Liver (tissue), 9 donors: Measurements from ENCODE around the gene C14orf119. TPM values are rescaled to one million over a fixed set of nuclear protein-coding genes. Genes with fewer than 3 reads are reported as not detected.

Experiments
- DNase-seq: peaks from one replicate; pipeline ENCODE4 v3.0.0-alpha.2; 2017; ENCODE audit warnings: low spot score
- H3K27ac ChIP-seq, 2 donors: one replicate each; pipeline ENCODE4 v1.7.0; 2013; ENCODE audit warnings: inconsistent platforms in 2 of 2, low read length in 2 of 2, control low read depth in 1 of 2, low read depth in 1 of 2, mild to moderate bottlenecking in 1 of 2
- H3K27me3 ChIP-seq, 4 donors: one replicate each; pipeline versions ENCODE4 v1.6.1 to v1.7.0; 2013; ENCODE audit warnings: low read length in 3 of 4, inconsistent platforms in 1 of 4, mild to moderate bottlenecking in 1 of 4, moderate library complexity in 1 of 4; ENCODE audit not compliant: control insufficient read depth in 4 of 4, insufficient read depth in 4 of 4
- H3K36me3 ChIP-seq, 4 donors: one replicate each; pipeline versions ENCODE4 v1.6.1 to v1.7.0; 2013; ENCODE audit warnings: low read length in 3 of 4, mild to moderate bottlenecking in 3 of 4, low read depth in 1 of 4, moderate library complexity in 1 of 4; ENCODE audit not compliant: control insufficient read depth in 4 of 4, insufficient read depth in 3 of 4
- H3K4me1 ChIP-seq, 4 donors: one replicate each; pipeline versions ENCODE4 v1.6.1 to v1.7.0; 2013; ENCODE audit warnings: low read length in 3 of 4, mild to moderate bottlenecking in 3 of 4, moderate library complexity in 1 of 4; ENCODE audit not compliant: control insufficient read depth in 4 of 4, insufficient read depth in 4 of 4
- H3K4me3 ChIP-seq, 3 donors: one replicate each; pipeline versions ENCODE4 v1.6.1 to v1.7.0; 2013; ENCODE audit warnings: low read length in 3 of 3, control low read depth in 1 of 3, low read depth in 1 of 3, mild to moderate bottlenecking in 1 of 3
- H3K9ac ChIP-seq, 2 donors: one replicate each; pipeline ENCODE4 v1.7.0; 2013; ENCODE audit warnings: low read length in 2 of 2, mild to moderate bottlenecking in 2 of 2, moderate library complexity in 2 of 2, control low read depth in 1 of 2, low read depth in 1 of 2
- H3K9me3 ChIP-seq, 4 donors: one replicate each; pipeline versions ENCODE4 v1.6.1 to v1.7.0; 2013; ENCODE audit warnings: low read length in 3 of 4; ENCODE audit not compliant: control insufficient read depth in 4 of 4
- EGR1 ChIP-seq, 2 donors: IDR thresholded peaks; 2 replicates each; pipeline ENCODE4 v1.6.1; 2016 to 2018; ENCODE audit warnings: antibody characterized with exemption in 2 of 2, low read depth in 2 of 2
- FOXA1 ChIP-seq: IDR thresholded peaks from 2 replicates; pipeline ENCODE4 v1.6.1; 2016; ENCODE audit warnings: antibody characterized with exemption
- FOXA2 ChIP-seq: IDR thresholded peaks from 2 replicates; pipeline ENCODE4 v1.6.1; 2016; ENCODE audit warnings: antibody characterized with exemption
- GABPA ChIP-seq, 2 donors: IDR thresholded peaks in 1 of 2; conservative IDR thresholded peaks in 1 of 2; 2 replicates each; pipeline ENCODE4 v1.6.1; 2016; ENCODE audit warnings: antibody characterized with exemption in 2 of 2, mild to moderate bottlenecking in 1 of 2, moderate library complexity in 1 of 2
- HNF4A ChIP-seq, 2 donors: conservative IDR thresholded peaks; 2 replicates each; pipeline ENCODE4 v1.6.1; 2016; ENCODE audit warnings: antibody characterized with exemption in 2 of 2, mild to moderate bottlenecking in 2 of 2
- HNF4G ChIP-seq: IDR thresholded peaks from 2 replicates; pipeline ENCODE4 v1.6.1; 2016; ENCODE audit warnings: antibody characterized with exemption
- JUND ChIP-seq, 2 donors: IDR thresholded peaks; 2 replicates each; pipeline ENCODE4 v1.6.1; 2016; ENCODE audit warnings: antibody characterized with exemption in 2 of 2
- NR2F2 ChIP-seq: IDR thresholded peaks from 2 replicates; pipeline ENCODE4 v1.6.1; 2016; ENCODE audit warnings: antibody characterized with exemption
- RAD21 ChIP-seq, 2 donors: IDR thresholded peaks; 2 replicates each; pipeline ENCODE4 v1.6.1; 2016; ENCODE audit warnings: antibody characterized with exemption in 2 of 2, mild to moderate bottlenecking in 2 of 2
- RXRA ChIP-seq, 2 donors: IDR thresholded peaks; 2 replicates each; pipeline ENCODE4 v1.6.1; 2017 to 2018; ENCODE audit warnings: antibody characterized with exemption in 2 of 2, mild to moderate bottlenecking in 1 of 2
- SP1 ChIP-seq: IDR thresholded peaks from 2 replicates; pipeline ENCODE4 v1.6.1; 2018; ENCODE audit warnings: antibody characterized with exemption, mild to moderate bottlenecking
- TAF1 ChIP-seq: conservative IDR thresholded peaks from 2 replicates; pipeline ENCODE4 v1.6.1; 2016; ENCODE audit warnings: antibody characterized with exemption, mild to moderate bottlenecking
- YY1 ChIP-seq: IDR thresholded peaks from 2 replicates; pipeline ENCODE4 v1.6.1; 2016; ENCODE audit warnings: antibody characterized with exemption, mild to moderate bottlenecking
- WGBS: extraction: QIAGEN DNeasy Blood & Tissue Kit; methylation state at CpG from one replicate; pipeline ENCODE4 v1.1.7; 2013; 5-methylcytosine and 5-hydroxymethylcytosine counted together
- polyA plus RNA-seq, 2 donors: library from polyadenylated mRNA; stranded (reverse) in 1 of 2; unstranded in 1 of 2; fragments of 200-250 nt in 1 of 2; fragments of >200 nt in 1 of 2; fragmentation: Nextera tagmentation in 1 of 2; extraction: Ambion mirVana in 1 of 2; gene quantifications; one replicate each; pipeline versions ENCODE4 v1.2.1 to v1.2.3, GENCODE V29; 2013 to 2015
- total RNA-seq, 2 donors: library from RNA; depleted of rRNA; stranded (reverse); fragments of >200 nt; gene quantifications; one replicate each; pipeline ENCODE4 v1.2.3, GENCODE V29; 2014
- TF ChIP-seq, protein P1 (sequence below): IDR thresholded peaks from 2 replicates; pipeline ENCODE4 v1.6.1; 2016; ENCODE audit warnings: antibody characterized with exemption
- TF ChIP-seq, protein P2 (sequence below): IDR thresholded peaks from 2 replicates; pipeline ENCODE4 v1.6.1; 2016; ENCODE audit warnings: antibody characterized with exemption, mild to moderate bottlenecking
- TF ChIP-seq, protein P3 (sequence below): IDR thresholded peaks from 2 replicates; pipeline ENCODE4 v1.6.1; 2016; ENCODE audit warnings: antibody characterized with exemption
- TF ChIP-seq, protein P4 (sequence below): IDR thresholded peaks from 2 replicates; pipeline ENCODE4 v1.6.1; 2016; ENCODE audit warnings: antibody characterized with exemption
- TF ChIP-seq, protein P5 (sequence below): fragments of 150-350 bp; IDR thresholded peaks from 2 replicates; pipeline ENCODE4 v1.5.1; 2017; ENCODE audit warnings: improper control_type of control experiment, low read depth, low read length; ENCODE audit not compliant: missing input control
- donor health status: healthy.
- donor health status: healthy.
- donor health status: healthy.
- donor health status: healthy.
- donor health status: healthy.

Gene C14orf119
- total and polyA plus RNA-seq, 4 donors: 9.0 to 27.1 (median 17.7) TPM

DNA sequence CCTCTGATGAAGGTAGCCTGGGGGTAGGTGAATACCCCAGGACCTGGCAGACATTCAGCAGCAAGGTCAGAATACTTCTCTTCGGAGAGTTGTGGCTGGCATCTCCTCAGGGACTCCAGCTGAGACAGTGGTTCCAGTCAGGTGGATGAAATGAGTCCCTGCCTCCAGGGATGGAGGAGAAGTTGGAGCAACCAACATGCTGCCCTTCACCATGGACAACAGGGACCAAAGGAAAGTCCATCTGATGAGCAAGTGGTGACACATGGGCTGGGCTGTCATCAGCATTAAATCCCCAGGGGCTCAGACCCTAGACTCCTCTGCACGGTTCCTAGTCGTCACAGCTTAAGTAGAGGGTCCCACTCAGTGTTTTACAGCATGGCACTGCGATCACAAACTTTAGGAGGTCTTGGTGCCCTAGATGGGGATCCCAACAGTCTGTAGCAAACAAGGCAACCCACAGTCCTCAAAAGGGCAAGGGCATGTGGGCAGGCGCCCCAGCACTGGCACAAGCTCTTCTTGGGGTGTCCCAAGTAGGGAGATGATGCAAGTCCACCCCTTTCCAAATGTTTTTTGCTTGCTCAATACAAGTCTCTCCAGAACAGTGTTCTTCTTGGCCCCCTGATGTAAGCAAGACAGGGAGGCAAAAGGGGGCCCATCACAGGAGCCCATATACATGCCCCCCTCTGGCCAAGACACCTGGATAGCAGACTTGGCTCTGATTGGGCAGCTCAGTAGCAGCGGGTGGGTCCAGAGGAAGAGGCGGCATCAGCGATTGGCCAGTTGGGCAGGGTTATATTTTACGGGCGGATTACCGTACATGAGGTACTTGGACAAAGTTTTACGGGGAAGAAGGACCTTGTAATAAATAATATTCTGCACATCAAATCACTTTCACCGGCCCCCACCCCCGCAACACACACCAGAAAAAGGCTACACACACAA lies 27.2 kb upstream of the C14orf119 start:
- no peak overlapping the region for H3K4me3 ChIP-seq
- H3K27ac ChIP-seq: no peak overlapping the region
- WGBS: 83% methylated on average over 14 of the region's 14 CpGs
- TF ChIP-seq SP1: no peak
- TF ChIP-seq, protein P1, sequence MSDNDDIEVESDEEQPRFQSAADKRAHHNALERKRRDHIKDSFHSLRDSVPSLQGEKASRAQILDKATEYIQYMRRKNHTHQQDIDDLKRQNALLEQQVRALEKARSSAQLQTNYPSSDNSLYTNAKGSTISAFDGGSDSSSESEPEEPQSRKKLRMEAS: no peak
- TF ChIP-seq TAF1: no peak
- TF ChIP-seq YY1: no peak
- TF ChIP-seq FOXA2: no peak
- no peak for TF ChIP-seq FOXA1
- TF ChIP-seq, protein P2, sequence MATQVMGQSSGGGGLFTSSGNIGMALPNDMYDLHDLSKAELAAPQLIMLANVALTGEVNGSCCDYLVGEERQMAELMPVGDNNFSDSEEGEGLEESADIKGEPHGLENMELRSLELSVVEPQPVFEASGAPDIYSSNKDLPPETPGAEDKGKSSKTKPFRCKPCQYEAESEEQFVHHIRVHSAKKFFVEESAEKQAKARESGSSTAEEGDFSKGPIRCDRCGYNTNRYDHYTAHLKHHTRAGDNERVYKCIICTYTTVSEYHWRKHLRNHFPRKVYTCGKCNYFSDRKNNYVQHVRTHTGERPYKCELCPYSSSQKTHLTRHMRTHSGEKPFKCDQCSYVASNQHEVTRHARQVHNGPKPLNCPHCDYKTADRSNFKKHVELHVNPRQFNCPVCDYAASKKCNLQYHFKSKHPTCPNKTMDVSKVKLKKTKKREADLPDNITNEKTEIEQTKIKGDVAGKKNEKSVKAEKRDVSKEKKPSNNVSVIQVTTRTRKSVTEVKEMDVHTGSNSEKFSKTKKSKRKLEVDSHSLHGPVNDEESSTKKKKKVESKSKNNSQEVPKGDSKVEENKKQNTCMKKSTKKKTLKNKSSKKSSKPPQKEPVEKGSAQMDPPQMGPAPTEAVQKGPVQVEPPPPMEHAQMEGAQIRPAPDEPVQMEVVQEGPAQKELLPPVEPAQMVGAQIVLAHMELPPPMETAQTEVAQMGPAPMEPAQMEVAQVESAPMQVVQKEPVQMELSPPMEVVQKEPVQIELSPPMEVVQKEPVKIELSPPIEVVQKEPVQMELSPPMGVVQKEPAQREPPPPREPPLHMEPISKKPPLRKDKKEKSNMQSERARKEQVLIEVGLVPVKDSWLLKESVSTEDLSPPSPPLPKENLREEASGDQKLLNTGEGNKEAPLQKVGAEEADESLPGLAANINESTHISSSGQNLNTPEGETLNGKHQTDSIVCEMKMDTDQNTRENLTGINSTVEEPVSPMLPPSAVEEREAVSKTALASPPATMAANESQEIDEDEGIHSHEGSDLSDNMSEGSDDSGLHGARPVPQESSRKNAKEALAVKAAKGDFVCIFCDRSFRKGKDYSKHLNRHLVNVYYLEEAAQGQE: no peak
- TF ChIP-seq EGR1 (IDR thresholded peaks at IDR 0.05; ENCODE audit: low read depth in 2 of 2): no peak
- no peak for TF ChIP-seq RAD21 (IDR thresholded peaks at IDR 0.05)
- TF ChIP-seq, protein P3, sequence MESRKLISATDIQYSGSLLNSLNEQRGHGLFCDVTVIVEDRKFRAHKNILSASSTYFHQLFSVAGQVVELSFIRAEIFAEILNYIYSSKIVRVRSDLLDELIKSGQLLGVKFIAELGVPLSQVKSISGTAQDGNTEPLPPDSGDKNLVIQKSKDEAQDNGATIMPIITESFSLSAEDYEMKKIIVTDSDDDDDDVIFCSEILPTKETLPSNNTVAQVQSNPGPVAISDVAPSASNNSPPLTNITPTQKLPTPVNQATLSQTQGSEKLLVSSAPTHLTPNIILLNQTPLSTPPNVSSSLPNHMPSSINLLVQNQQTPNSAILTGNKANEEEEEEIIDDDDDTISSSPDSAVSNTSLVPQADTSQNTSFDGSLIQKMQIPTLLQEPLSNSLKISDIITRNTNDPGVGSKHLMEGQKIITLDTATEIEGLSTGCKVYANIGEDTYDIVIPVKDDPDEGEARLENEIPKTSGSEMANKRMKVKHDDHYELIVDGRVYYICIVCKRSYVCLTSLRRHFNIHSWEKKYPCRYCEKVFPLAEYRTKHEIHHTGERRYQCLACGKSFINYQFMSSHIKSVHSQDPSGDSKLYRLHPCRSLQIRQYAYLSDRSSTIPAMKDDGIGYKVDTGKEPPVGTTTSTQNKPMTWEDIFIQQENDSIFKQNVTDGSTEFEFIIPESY: no peak
- TF ChIP-seq RXRA (IDR thresholded peaks at IDR 0.05): no peak
- TF ChIP-seq, protein P4, sequence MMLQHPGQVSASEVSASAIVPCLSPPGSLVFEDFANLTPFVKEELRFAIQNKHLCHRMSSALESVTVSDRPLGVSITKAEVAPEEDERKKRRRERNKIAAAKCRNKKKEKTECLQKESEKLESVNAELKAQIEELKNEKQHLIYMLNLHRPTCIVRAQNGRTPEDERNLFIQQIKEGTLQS: no peak
- TF ChIP-seq HNF4A (conservative IDR thresholded peaks at IDR 0.05): no peak
- no peak for TF ChIP-seq NR2F2
- no peak for TF ChIP-seq HNF4G
- no peak for TF ChIP-seq GABPA (IDR thresholded peaks at IDR 0.05 in 1 of 2, conservative IDR thresholded peaks at IDR 0.05 in 1 of 2)
- TF ChIP-seq, protein P5, sequence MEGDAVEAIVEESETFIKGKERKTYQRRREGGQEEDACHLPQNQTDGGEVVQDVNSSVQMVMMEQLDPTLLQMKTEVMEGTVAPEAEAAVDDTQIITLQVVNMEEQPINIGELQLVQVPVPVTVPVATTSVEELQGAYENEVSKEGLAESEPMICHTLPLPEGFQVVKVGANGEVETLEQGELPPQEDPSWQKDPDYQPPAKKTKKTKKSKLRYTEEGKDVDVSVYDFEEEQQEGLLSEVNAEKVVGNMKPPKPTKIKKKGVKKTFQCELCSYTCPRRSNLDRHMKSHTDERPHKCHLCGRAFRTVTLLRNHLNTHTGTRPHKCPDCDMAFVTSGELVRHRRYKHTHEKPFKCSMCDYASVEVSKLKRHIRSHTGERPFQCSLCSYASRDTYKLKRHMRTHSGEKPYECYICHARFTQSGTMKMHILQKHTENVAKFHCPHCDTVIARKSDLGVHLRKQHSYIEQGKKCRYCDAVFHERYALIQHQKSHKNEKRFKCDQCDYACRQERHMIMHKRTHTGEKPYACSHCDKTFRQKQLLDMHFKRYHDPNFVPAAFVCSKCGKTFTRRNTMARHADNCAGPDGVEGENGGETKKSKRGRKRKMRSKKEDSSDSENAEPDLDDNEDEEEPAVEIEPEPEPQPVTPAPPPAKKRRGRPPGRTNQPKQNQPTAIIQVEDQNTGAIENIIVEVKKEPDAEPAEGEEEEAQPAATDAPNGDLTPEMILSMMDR: no peak
- TF ChIP-seq JUND (IDR thresholded peaks at IDR 0.05): no peak
- H3K9me3 ChIP-seq: no peaks in the 10 kb centered on the region
- H3K9ac ChIP-seq: no peak overlapping the region
- H3K4me1 ChIP-seq: peaks cover 2 to 29% (median 20%) of the 10 kb centered on the region in 4 donors
- H3K27me3 ChIP-seq: no peaks in the 10 kb centered on the region
- DNase-seq: no peak
- peaks cover 11 to 46% (median 38%) of the 10 kb centered on the region in 4 donors for H3K36me3 ChIP-seq
